Measurements from ENCODE around the gene ZNF275.

Gene ZNF275

GRCh38 chrX:153305972-153306371, 28.0 kb upstream of the ZNF275 start:
- Histone ChIP-seq H3K27ac (ENCODE audit: low read depth, low read length) (no peak overlapping the region), H3K27me3 (ENCODE audit: control insufficient read depth, insufficient read depth, low read length) (no peaks in the 10 kb centered on the region), H3K4me1 (ENCODE audit: control insufficient read depth, insufficient read depth, low read length) (no peaks in the 10 kb centered on the region), H3K36me3 (ENCODE audit: control insufficient read depth, insufficient read depth, low read length) (no peaks in the 10 kb centered on the region), H3K4me3 (ENCODE audit: low read depth, low read length) (no peak overlapping the region), H3K9me3 (ENCODE audit: control insufficient read depth, insufficient read depth, low read length) (peaks cover 47% of the 10 kb centered on the region), H3K9ac (ENCODE audit: low read depth, low read length) (no peak overlapping the region)

- Histone ChIP-seq H3K9ac (ENCODE audit: low read depth, low read length) (no peak overlapping the region), H3K4me1 (ENCODE audit: control insufficient read depth, insufficient read depth, low read length) (no peaks in the 10 kb centered on the region), H3K27me3 (ENCODE audit: control insufficient read depth, insufficient read depth, low read length) (no peaks in the 10 kb centered on the region), H3K9me3 (ENCODE audit: control insufficient read depth, insufficient read depth, low read length) (peaks cover 54% of the 10 kb centered on the region), H3K4me3 (ENCODE audit: low read depth, low read length) (no peak overlapping the region), H3K36me3 (ENCODE audit: control insufficient read depth, insufficient read depth, low read length) (no peaks in the 10 kb centered on the region), H3K27ac (ENCODE audit: low read depth, low read length) (no peak overlapping the region)
Measured at GRCh38 chrX:153306527-153307115, 27.3 kb upstream of the ZNF275 start.

GRCh38 chrX:153307276-153308178, 26.4 kb upstream of the ZNF275 start:
- Histone ChIP-seq H3K9ac (ENCODE audit: low read depth, low read length) (no peak overlapping the region), H3K36me3 (ENCODE audit: control insufficient read depth, insufficient read depth, low read length) (no peaks in the 10 kb centered on the region), H3K4me3 (ENCODE audit: low read depth, low read length) (no peak overlapping the region), H3K27me3 (ENCODE audit: control insufficient read depth, insufficient read depth, low read length) (no peaks in the 10 kb centered on the region), H3K27ac (ENCODE audit: low read depth, low read length) (no peak overlapping the region), H3K9me3 (ENCODE audit: control insufficient read depth, insufficient read depth, low read length) (peaks cover 63% of the 10 kb centered on the region), H3K4me1 (ENCODE audit: control insufficient read depth, insufficient read depth, low read length) (no peaks in the 10 kb centered on the region)

GRCh38 chrX:153310901-153311300, 23.1 kb upstream of the ZNF275 start:
- no peak overlapping the region for H3K27ac ChIP-seq (ENCODE audit: low read depth, low read length)
- no peak overlapping the region for H3K4me3 ChIP-seq (ENCODE audit: low read depth, low read length)
- H3K9me3 ChIP-seq (ENCODE audit: control insufficient read depth, insufficient read depth, low read length) = peaks cover 47% of the 10 kb centered on the region
- H3K27me3 ChIP-seq (ENCODE audit: control insufficient read depth, insufficient read depth, low read length) = no peaks in the 10 kb centered on the region
- H3K36me3 ChIP-seq (ENCODE audit: control insufficient read depth, insufficient read depth, low read length) = no peaks in the 10 kb centered on the region
- H3K4me1 ChIP-seq (ENCODE audit: control insufficient read depth, insufficient read depth, low read length) = no peaks in the 10 kb centered on the region
- no peak overlapping the region for H3K9ac ChIP-seq (ENCODE audit: low read depth, low read length)

- no peak overlapping the region for H3K27ac ChIP-seq (ENCODE audit: low read depth, low read length)
- H3K9ac ChIP-seq (ENCODE audit: low read depth, low read length) = no peak overlapping the region
- peaks cover 40% of the 10 kb centered on the region for H3K9me3 ChIP-seq (ENCODE audit: control insufficient read depth, insufficient read depth, low read length)
- H3K36me3 ChIP-seq (ENCODE audit: control insufficient read depth, insufficient read depth, low read length) = no peaks in the 10 kb centered on the region
- H3K27me3 ChIP-seq (ENCODE audit: control insufficient read depth, insufficient read depth, low read length) = no peaks in the 10 kb centered on the region
- H3K4me3 ChIP-seq (ENCODE audit: low read depth, low read length) = no peak overlapping the region
- no peaks in the 10 kb centered on the region for H3K4me1 ChIP-seq (ENCODE audit: control insufficient read depth, insufficient read depth, low read length)
Measured at GRCh38 chrX:153312041-153312440, 21.9 kb upstream of the ZNF275 start.

GRCh38 chrX:153312842-153313241, 21.1 kb upstream of the ZNF275 start:
- Histone ChIP-seq H3K27ac (ENCODE audit: low read depth, low read length) (no peak overlapping the region), H3K4me3 (ENCODE audit: low read depth, low read length) (no peak overlapping the region), H3K36me3 (ENCODE audit: control insufficient read depth, insufficient read depth, low read length) (no peaks in the 10 kb centered on the region), H3K4me1 (ENCODE audit: control insufficient read depth, insufficient read depth, low read length) (no peaks in the 10 kb centered on the region), H3K9me3 (ENCODE audit: control insufficient read depth, insufficient read depth, low read length) (peaks cover 34% of the 10 kb centered on the region), H3K9ac (ENCODE audit: low read depth, low read length) (no peak overlapping the region), H3K27me3 (ENCODE audit: control insufficient read depth, insufficient read depth, low read length) (no peaks in the 10 kb centered on the region)

GRCh38 chrX:153317306-153317705, 16.6 kb upstream of the ZNF275 start:
- no peaks in the 10 kb centered on the region for H3K36me3 ChIP-seq (ENCODE audit: control insufficient read depth, insufficient read depth, low read length)
- H3K4me1 ChIP-seq (ENCODE audit: control insufficient read depth, insufficient read depth, low read length) = no peaks in the 10 kb centered on the region
- H3K27ac ChIP-seq (ENCODE audit: low read depth, low read length) = no peak overlapping the region
- no peak overlapping the region for H3K4me3 ChIP-seq (ENCODE audit: low read depth, low read length)
- no peak overlapping the region for H3K9ac ChIP-seq (ENCODE audit: low read depth, low read length)
- peaks cover 21% of the 10 kb centered on the region for H3K9me3 ChIP-seq (ENCODE audit: control insufficient read depth, insufficient read depth, low read length)
- peaks cover 16% of the 10 kb centered on the region for H3K27me3 ChIP-seq (ENCODE audit: control insufficient read depth, insufficient read depth, low read length)

GRCh38 chrX:153317996-153318722, 15.8 kb upstream of the ZNF275 start:
- peaks cover 16% of the 10 kb centered on the region for H3K27me3 ChIP-seq (ENCODE audit: control insufficient read depth, insufficient read depth, low read length)
- no peaks in the 10 kb centered on the region for H3K36me3 ChIP-seq (ENCODE audit: control insufficient read depth, insufficient read depth, low read length)
- peaks cover 14% of the 10 kb centered on the region for H3K9me3 ChIP-seq (ENCODE audit: control insufficient read depth, insufficient read depth, low read length)
- no peaks in the 10 kb centered on the region for H3K4me1 ChIP-seq (ENCODE audit: control insufficient read depth, insufficient read depth, low read length)
- H3K27ac ChIP-seq (ENCODE audit: low read depth, low read length) = no peak overlapping the region
- no peak overlapping the region for H3K4me3 ChIP-seq (ENCODE audit: low read depth, low read length)
- no peak overlapping the region for H3K9ac ChIP-seq (ENCODE audit: low read depth, low read length)

- peaks cover 16% of the 10 kb centered on the region for H3K27me3 ChIP-seq (ENCODE audit: control insufficient read depth, insufficient read depth, low read length)
Measured at GRCh38 chrX:153318811-153319210, 15.1 kb upstream of the ZNF275 start.

GRCh38 chrX:153319295-153320046, 14.5 kb upstream of the ZNF275 start:
- no peak overlapping the region for H3K4me3 ChIP-seq (ENCODE audit: low read depth, low read length)
- peaks cover 16% of the 10 kb centered on the region for H3K27me3 ChIP-seq (ENCODE audit: control insufficient read depth, insufficient read depth, low read length)
- no peaks in the 10 kb centered on the region for H3K4me1 ChIP-seq (ENCODE audit: control insufficient read depth, insufficient read depth, low read length)
- H3K36me3 ChIP-seq (ENCODE audit: control insufficient read depth, insufficient read depth, low read length) = no peaks in the 10 kb centered on the region
- H3K9me3 ChIP-seq (ENCODE audit: control insufficient read depth, insufficient read depth, low read length) = peaks cover 19% of the 10 kb centered on the region
- no peak overlapping the region for H3K27ac ChIP-seq (ENCODE audit: low read depth, low read length)
- no peak overlapping the region for H3K9ac ChIP-seq (ENCODE audit: low read depth, low read length)

More at GRCh38 chrX:153318811-153319210, 15.1 kb upstream of the ZNF275 start:
- H3K9me3 ChIP-seq (ENCODE audit: control insufficient read depth, insufficient read depth, low read length) = peaks cover 14% of the 10 kb centered on the region
- no peaks in the 10 kb centered on the region for H3K36me3 ChIP-seq (ENCODE audit: control insufficient read depth, insufficient read depth, low read length)
- H3K4me3 ChIP-seq (ENCODE audit: low read depth, low read length) = no peak overlapping the region
- H3K4me1 ChIP-seq (ENCODE audit: control insufficient read depth, insufficient read depth, low read length) = no peaks in the 10 kb centered on the region
- no peak overlapping the region for H3K9ac ChIP-seq (ENCODE audit: low read depth, low read length)
- no peak overlapping the region for H3K27ac ChIP-seq (ENCODE audit: low read depth, low read length)
